Loucy (cell line): ENCODE data around the gene TEPSIN.

ENCODE experiments used
- CTCF ChIP-seq: fragments of 200-600 bp; sonication (generic); conservative IDR thresholded peaks from 2 replicates; pipeline ENCODE4 v1.5.1; 2014; ENCODE audit warnings: mild to moderate bottlenecking, antibody characterized with exemption, low read length
- EZH2phosphoT487 ChIP-seq: fragments of 200-600 bp; IDR thresholded peaks from 2 replicates; pipeline ENCODE4 v1.6.1; 2018; ENCODE audit warnings: antibody characterized with exemption, mild to moderate bottlenecking, moderate library complexity, borderline replicate concordance

GRCh38 chr17:81219476-81220180 is 19.2 kb downstream of the TEPSIN start:
- no peak for TF ChIP-seq CTCF
- TF ChIP-seq EZH2phosphoT487: no peak
